ENCODE measurements around the gene HPSE2.

The HPSE2 gene

DNA sequence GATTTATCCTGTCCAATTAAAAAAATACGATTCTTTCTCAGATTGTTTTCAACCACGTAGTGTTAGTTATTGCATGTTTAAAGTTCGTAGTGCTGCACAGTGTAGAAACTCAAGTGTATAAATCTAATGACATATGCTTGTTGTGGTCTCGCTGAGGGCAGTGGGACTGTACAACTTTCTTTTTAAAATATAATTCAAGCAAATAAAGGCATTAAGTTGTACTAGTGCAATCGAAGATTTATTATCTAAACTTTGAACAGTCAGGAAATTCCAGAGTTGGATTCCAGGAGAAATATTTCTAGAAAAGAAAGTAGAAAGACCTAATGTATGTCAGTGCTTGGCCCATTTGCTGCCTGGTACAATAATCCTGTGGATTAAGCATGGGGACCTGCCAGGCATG, 664.8 kb downstream of the HPSE2 start:
- TF ChIP-seq CTCF (IDR thresholded peaks at IDR 0.05; ENCODE audit: low read depth, low read length), result no peak
- TF ChIP-seq MAX (IDR thresholded peaks at IDR 0.05; ENCODE audit: low read depth, low read length), result no peak
- TF ChIP-seq POLR2A (IDR thresholded peaks at IDR 0.05; ENCODE audit: extremely low read depth, insufficient read length), result no peak
- no peak for TF ChIP-seq MYC (IDR thresholded peaks at IDR 0.05; ENCODE audit: low read depth, low read length)
- H3K4me3 ChIP-seq (ENCODE audit: low read depth, low read length), result no peak overlapping the region
- no peak for DNase-seq (ENCODE audit: low read depth)

GRCh38 chr10:98569853-98570252, 665.8 kb downstream of the HPSE2 start:
- no peak overlapping the region for H3K4me3 ChIP-seq (ENCODE audit: low read depth, low read length)
- no peak for DNase-seq (ENCODE audit: low read depth)
- no peak for TF ChIP-seq MAX (IDR thresholded peaks at IDR 0.05; ENCODE audit: low read depth, low read length)
- TF ChIP-seq POLR2A (IDR thresholded peaks at IDR 0.05; ENCODE audit: extremely low read depth, insufficient read length), result no peak
- TF ChIP-seq MYC (IDR thresholded peaks at IDR 0.05; ENCODE audit: low read depth, low read length), result no peak
- TF ChIP-seq CTCF (IDR thresholded peaks at IDR 0.05; ENCODE audit: low read depth, low read length), result no peak

DNA sequence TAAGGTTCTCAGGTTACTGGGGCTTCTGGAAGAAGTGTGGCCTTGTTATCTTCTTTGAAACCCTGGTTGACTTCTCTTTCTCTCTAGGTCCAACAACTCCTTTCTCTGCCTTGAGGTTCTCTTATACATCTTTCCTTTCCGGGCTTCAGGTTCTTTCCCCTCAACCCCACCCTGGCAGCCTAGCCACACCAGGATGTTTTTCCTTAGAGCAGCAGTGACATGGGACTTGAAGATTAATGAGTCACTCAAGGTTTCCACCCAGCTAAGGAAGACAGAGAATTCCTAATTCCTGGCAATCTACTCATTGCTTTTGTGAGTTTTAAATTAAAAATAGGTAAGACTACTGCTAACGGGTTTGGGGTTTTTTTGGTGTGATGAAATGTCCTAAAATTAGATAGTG, 667.1 kb downstream of the HPSE2 start:
- TF ChIP-seq MYC (IDR thresholded peaks at IDR 0.05; ENCODE audit: low read depth, low read length), result no peak
- no peak for TF ChIP-seq CTCF (IDR thresholded peaks at IDR 0.05; ENCODE audit: low read depth, low read length)
- no peak for TF ChIP-seq MAX (IDR thresholded peaks at IDR 0.05; ENCODE audit: low read depth, low read length)
- TF ChIP-seq POLR2A (IDR thresholded peaks at IDR 0.05; ENCODE audit: extremely low read depth, insufficient read length), result no peak
- no peak overlapping the region for H3K4me3 ChIP-seq (ENCODE audit: low read depth, low read length)
- no peak for DNase-seq (ENCODE audit: low read depth)

GRCh38 chr10:98567391-98568133, 668.1 kb downstream of the HPSE2 start:
- no peak overlapping the region for H3K4me3 ChIP-seq (ENCODE audit: low read depth, low read length)
- no peak for DNase-seq (ENCODE audit: low read depth)
- no peak for TF ChIP-seq CTCF (IDR thresholded peaks at IDR 0.05; ENCODE audit: low read depth, low read length)
- TF ChIP-seq MYC (IDR thresholded peaks at IDR 0.05; ENCODE audit: low read depth, low read length), result no peak
- no peak for TF ChIP-seq POLR2A (IDR thresholded peaks at IDR 0.05; ENCODE audit: extremely low read depth, insufficient read length)
- no peak for TF ChIP-seq MAX (IDR thresholded peaks at IDR 0.05; ENCODE audit: low read depth, low read length)

- TF ChIP-seq MAX (IDR thresholded peaks at IDR 0.05; ENCODE audit: low read depth, low read length) (no peak), CTCF (IDR thresholded peaks at IDR 0.05; ENCODE audit: low read depth, low read length) (no peak), POLR2A (IDR thresholded peaks at IDR 0.05; ENCODE audit: extremely low read depth, insufficient read length) (no peak), MYC (IDR thresholded peaks at IDR 0.05; ENCODE audit: low read depth, low read length) (no peak)
- H3K4me3 ChIP-seq (ENCODE audit: low read depth, low read length), result no peak overlapping the region
- no peak for DNase-seq (ENCODE audit: low read depth)
Measured at GRCh38 chr10:98563811-98564210, 671.8 kb downstream of the HPSE2 start.
